Bronchial epithelial cell (primary cell): ENCODE measurements around the gene SART3. TPM values are rescaled to one million over a fixed set of nuclear protein-coding genes. Genes with fewer than 3 reads are reported as not detected.
A peak's percentile ranks its signal among the peaks of the same experiment; 100 is the strongest.
"Not testable (repeated sequence)": the region's sequence is repeated elsewhere in the genome, so short reads cannot be mapped to it uniquely, and the experiment has no call there.

Experiments used
- DNase-seq: peaks from one replicate; pipeline ENCODE4 v3.0.0-alpha.2; 2010; ENCODE audit warnings: low read depth
- FAIRE-seq: peaks from 2 replicates; lab custom pipeline; 2011; peaks lifted over from hg19 to GRCh38; lab: Jason Lieb, UNC
- H3K27me3 ChIP-seq: 2 replicates; pipeline ENCODE4 v1.5.1; 2011; ENCODE audit warnings: low read length; ENCODE audit not compliant: control insufficient read depth, insufficient read depth
- H3K36me3 ChIP-seq: 2 replicates; pipeline ENCODE4 v1.5.1; 2011; ENCODE audit warnings: low read length; ENCODE audit not compliant: control insufficient read depth, insufficient read depth
- H3K4me3 ChIP-seq: 2 replicates; pipeline ENCODE4 v1.5.1; 2011; ENCODE audit warnings: mild to moderate bottlenecking, low read depth, low read length, control low read depth
- total RNA-seq: library from RNA; depleted of rRNA; stranded (reverse); fragments of >200 nt; gene quantifications from 2 replicates; pipeline ENCODE4 v1.2.1, GENCODE V29; 2014
- TF ChIP-seq, protein P1 (sequence below): IDR thresholded peaks from 2 replicates; pipeline ENCODE4 v1.5.1; 2011; ENCODE audit warnings: mild to moderate bottlenecking, moderate library complexity, low read length, control low read depth, inconsistent platforms; ENCODE audit not compliant: insufficient read depth, severe bottlenecking

The SART3 gene
- total RNA-seq, 1 donor from 2014 or later = 41.6 TPM

DNA sequence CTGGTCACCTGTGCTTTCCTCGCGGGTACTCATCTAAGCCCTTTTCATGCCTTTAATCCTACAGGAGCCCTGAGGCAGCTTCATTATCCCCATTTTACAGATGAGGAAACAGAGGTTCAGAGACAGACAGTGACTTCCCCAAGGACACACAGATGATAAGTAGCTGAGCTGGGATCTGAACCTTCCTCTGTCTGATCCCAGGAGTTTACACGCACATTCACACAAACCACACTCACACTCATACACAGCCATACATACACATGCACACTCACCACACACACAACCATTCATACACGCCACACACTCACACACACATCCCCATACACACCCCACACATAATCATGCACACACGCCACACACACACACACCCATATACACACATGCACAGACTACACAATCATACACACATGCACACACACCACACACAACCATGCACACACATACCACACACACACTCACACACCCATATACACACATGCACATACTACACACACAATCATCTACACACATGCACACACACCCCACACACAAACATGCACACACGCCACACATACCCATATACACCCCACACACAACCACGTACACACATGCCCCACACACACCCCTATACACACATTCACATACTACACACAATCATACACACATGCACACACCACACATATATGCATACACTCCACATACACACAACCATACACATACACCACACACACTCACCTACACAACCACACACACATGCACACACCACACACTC is 34.2 kb upstream of the SART3 start:
- Histone ChIP-seq H3K4me3 (no peak overlapping the region), H3K27me3 (no peaks in the 10 kb centered on the region), H3K36me3 (no peaks in the 10 kb centered on the region)
- TF ChIP-seq, protein P1, sequence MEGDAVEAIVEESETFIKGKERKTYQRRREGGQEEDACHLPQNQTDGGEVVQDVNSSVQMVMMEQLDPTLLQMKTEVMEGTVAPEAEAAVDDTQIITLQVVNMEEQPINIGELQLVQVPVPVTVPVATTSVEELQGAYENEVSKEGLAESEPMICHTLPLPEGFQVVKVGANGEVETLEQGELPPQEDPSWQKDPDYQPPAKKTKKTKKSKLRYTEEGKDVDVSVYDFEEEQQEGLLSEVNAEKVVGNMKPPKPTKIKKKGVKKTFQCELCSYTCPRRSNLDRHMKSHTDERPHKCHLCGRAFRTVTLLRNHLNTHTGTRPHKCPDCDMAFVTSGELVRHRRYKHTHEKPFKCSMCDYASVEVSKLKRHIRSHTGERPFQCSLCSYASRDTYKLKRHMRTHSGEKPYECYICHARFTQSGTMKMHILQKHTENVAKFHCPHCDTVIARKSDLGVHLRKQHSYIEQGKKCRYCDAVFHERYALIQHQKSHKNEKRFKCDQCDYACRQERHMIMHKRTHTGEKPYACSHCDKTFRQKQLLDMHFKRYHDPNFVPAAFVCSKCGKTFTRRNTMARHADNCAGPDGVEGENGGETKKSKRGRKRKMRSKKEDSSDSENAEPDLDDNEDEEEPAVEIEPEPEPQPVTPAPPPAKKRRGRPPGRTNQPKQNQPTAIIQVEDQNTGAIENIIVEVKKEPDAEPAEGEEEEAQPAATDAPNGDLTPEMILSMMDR = no peak
- FAIRE-seq (peak; percentile 95), DNase-seq (no peak)

DNA sequence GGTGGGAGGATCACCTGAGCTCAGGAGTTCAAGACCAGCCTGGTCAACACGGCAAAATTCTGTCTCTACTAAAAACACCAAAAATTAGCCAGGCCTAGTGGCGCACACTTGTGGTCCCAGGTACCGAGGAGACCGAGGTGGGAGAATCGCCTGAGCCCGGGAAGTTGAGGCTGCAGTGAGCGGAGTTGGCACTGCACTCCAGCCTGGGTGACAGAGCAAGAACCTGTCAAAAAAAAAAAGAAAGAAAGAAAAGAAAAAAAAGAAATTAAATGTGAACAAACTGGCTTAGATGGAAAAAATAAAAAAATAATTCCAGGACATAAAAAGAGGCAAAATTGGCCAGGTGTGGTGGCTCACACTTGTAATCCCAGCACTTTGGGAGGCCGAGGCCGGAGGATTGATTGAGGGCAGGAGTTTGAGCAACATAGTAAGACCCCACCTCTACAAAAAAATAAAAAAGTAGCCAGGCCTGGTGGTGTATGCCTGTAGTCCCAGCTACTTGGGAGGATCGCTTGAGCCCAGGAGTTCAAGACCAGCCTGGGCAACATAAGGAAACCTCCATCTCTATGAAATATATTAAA is 33.4 kb upstream of the SART3 start:
- Histone ChIP-seq H3K27me3 (peaks cover under 1% of the 10 kb centered on the region), H3K4me3 (no peak overlapping the region), H3K36me3 (no peaks in the 10 kb centered on the region)
- FAIRE-seq (no peak), DNase-seq (no peak)
- TF ChIP-seq, protein P1 = no peak

DNA sequence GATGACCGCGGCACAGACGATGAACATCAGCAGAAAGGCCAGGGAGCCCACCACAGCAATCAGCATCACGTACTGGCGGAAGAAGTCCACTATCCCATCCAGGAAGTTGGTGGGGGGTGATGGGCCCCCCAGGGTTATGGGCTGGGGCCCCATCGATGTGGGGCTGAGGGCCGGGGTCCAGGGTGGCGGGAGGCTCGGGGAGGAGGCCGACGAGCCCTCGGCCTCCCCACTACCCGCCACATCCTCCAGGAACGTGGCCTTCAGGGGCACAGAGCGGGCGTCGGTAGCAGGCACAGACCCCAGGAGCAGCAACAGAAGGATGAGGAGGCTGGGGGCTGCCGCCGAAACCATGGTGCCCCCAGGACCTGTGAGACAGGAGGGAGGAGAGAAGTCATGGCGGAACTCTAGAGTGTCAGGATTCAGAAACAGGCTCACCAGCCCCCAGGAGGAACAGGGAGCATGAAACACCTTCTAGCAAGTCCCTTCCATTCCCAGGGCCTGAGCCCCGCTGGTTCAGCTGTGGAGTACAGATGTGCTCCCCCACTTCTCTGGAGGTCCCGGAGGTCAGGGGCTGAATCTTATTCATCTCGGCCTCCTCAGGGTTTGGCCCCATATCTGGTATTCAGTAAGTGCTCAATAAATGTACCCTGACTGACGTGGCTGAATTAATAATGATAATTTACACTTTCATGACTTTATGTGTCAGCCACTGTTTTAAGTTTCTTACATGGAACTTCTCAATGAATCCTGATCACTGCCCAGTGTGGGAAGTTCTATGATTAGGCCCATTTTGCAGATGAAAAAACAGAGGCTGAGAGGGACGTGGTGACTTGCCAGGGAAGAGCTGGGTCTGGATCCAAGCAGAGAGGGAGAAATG is 31.3 kb upstream of the SART3 start:
- FAIRE-seq (no peak), DNase-seq (no peak)
- TF ChIP-seq, protein P1 = no peak

DNA sequence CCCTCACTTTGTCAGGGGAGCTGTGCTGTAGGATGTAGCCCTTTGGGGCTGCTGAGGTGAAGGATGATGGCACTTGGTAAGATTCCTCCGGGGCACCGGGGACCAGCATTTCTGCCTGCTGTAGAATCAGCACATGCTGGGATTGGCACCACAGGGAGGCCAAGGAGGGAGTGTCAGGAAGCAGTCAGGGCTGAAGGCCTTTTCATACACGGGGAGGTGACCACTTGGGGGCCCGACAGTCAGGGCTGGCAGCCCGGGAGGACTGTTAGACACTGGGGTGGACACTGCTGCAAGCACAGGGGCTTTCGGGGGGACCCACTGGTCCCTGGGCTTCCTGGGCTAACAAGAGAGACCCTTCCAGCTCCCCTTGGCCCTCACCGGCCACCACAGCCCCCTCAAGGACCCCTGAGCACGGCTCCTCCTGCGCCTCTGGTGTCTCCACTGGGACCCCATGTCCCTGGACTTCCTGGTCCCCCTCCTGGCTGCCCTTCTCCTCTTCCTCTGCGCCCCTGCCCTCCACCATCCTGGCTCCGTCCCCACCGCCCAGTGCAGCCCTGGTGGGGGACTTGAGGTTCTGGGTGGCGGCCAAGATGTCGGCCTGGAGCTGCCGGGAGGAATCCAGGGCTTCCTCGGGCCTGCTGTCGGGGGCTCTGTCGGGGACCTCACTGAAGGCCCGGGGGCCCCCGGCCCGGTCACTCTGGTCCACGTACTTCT is 30.5 kb upstream of the SART3 start:
- no peak for FAIRE-seq
- TF ChIP-seq, protein P1 = no peak
- no peak overlapping the region for H3K4me3 ChIP-seq
- H3K27me3 ChIP-seq = peaks cover 4% of the 10 kb centered on the region
- DNase-seq = no peak
- no peaks in the 10 kb centered on the region for H3K36me3 ChIP-seq

More for the DNA sequence above, 31.3 kb upstream of the SART3 start:
- Histone ChIP-seq H3K36me3 (no peaks in the 10 kb centered on the region), H3K4me3 (no peak overlapping the region), H3K27me3 (peaks cover 4% of the 10 kb centered on the region)

DNA sequence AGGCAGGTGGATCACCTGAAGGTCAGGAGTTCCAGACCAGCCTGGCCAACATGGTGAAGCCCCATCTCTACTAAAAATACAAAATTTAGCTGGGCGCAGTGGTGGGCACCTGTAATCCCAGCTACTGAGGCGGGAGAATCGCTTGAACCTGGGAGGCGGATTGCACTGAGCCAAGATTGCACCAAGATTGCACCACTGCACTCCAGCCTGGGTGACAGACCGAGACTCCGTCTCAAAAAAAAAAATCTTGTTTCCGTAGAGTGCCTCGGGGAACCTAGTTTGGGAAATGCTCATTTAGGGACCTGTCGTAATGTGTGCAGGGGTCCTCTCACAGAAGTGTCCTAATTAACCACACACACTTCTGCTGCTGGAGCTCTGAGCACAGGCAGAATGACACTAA is 29.5 kb upstream of the SART3 start:
- H3K36me3 ChIP-seq, H3K4me3 ChIP-seq, H3K27me3 ChIP-seq, FAIRE-seq, DNase-seq: not testable (repeated sequence)

DNA sequence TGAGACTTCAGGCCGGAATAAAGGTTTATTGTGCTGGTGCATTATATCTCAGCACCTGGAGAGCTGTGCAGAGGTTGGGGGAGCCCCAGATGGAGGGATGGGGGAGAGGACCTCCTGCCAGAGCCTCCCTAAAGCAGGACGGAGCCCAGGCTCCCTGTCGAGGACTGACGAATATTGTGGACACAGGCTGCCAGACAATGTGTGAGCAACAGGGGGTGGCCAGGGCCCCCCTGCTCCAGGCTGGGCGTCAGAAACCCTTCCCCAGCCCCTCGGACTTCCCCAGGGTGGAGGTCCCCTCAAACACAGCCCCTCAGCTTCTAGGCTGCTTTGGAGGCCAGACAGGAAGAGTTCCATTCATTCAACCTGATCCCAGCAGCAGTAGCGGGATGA is 28.9 kb upstream of the SART3 start:
- no peaks in the 10 kb centered on the region for H3K36me3 ChIP-seq
- H3K27me3 ChIP-seq = peaks cover 4% of the 10 kb centered on the region
- H3K4me3 ChIP-seq = no peak overlapping the region
- TF ChIP-seq, protein P1 = no peak
- FAIRE-seq = no peak
- DNase-seq = no peak
